HG03378 (cell line): ENCODE data around the gene PSMB11.
"Not testable (repeated sequence)": the region's sequence is repeated elsewhere in the genome, so short reads cannot be mapped to it uniquely, and the experiment has no call there.

Source experiments
- ATAC-seq: cut with Tn5 transposase; IDR thresholded peaks from one replicate; pipeline ENCODE4 v1.9.1; 2021; ENCODE audit warnings: mild to moderate bottlenecking, moderate library complexity; ENCODE audit not compliant: unreplicated experiment

The PSMB11 gene

GRCh38 chr14:23013054-23013748 lies 28.8 kb upstream of the PSMB11 start:
- no peak for ATAC-seq

- not testable (repeated sequence) for ATAC-seq
Observed at GRCh38 chr14:23013749-23014054, 28.3 kb upstream of the PSMB11 start.

GRCh38 chr14:23015618-23016017 lies 26.4 kb upstream of the PSMB11 start:
- ATAC-seq: no peak

GRCh38 chr14:23017091-23017490 lies 24.9 kb upstream of the PSMB11 start:
- no peak for ATAC-seq

GRCh38 chr14:23018107-23018506 lies 23.9 kb upstream of the PSMB11 start:
- no peak for ATAC-seq

- no peak for ATAC-seq
Observed at GRCh38 chr14:23020143-23021128, 21.6 kb upstream of the PSMB11 start.

- ATAC-seq: no peak
Observed at GRCh38 chr14:23021434-23021833, 20.6 kb upstream of the PSMB11 start.

- ATAC-seq: no peak
Observed at GRCh38 chr14:23021889-23022442, 20.0 kb upstream of the PSMB11 start.

- ATAC-seq: no peak
Observed at GRCh38 chr14:23023022-23023794, 18.8 kb upstream of the PSMB11 start.

GRCh38 chr14:23023795-23024152 lies 18.2 kb upstream of the PSMB11 start:
- ATAC-seq: no peak

- ATAC-seq: no peak
Observed at GRCh38 chr14:23024612-23025075, 17.4 kb upstream of the PSMB11 start.

GRCh38 chr14:23025151-23025814 lies 16.7 kb upstream of the PSMB11 start:
- ATAC-seq: no peak

- no peak for ATAC-seq
Observed at GRCh38 chr14:23028799-23029198, 13.2 kb upstream of the PSMB11 start.

- ATAC-seq: no peak
Observed at GRCh38 chr14:23030936-23031335, 11.1 kb upstream of the PSMB11 start.

- no peak for ATAC-seq
Observed at GRCh38 chr14:23033251-23033727, 8.7 kb upstream of the PSMB11 start.

- no peak for ATAC-seq
Observed at GRCh38 chr14:23033801-23034497, 8.1 kb upstream of the PSMB11 start.

- ATAC-seq: peak; percentile 94
Observed at GRCh38 chr14:23034498-23035302, 7.3 kb upstream of the PSMB11 start, which contains the start of gene PSMB5. TSS of gene PSMB5 (minus strand) at chr14:23034900. CDS start at chr14:23034881, 19 bp downstream.

- no peak for ATAC-seq
Observed at GRCh38 chr14:23035303-23036144, 6.5 kb upstream of the PSMB11 start.
